Measurements from ENCODE around the gene OLAH. TPM values are rescaled to one million over a fixed set of nuclear protein-coding genes. Genes with fewer than 3 reads are reported as not detected.

The OLAH gene
- polyA plus RNA-seq, 1 donor from 2014 or later = not detected

GRCh38 chr10:15049533-15049932 lies 5.8 kb downstream of the OLAH start:
- Histone ChIP-seq H3K36me3 (ENCODE audit: insufficient read depth, low read length) (no peaks in the 10 kb centered on the region), H3K9me2 (ENCODE audit: insufficient read depth, low read length) (no peaks in the 10 kb centered on the region), H3K9me3 (ENCODE audit: low read length) (no peaks in the 10 kb centered on the region), H3K27me3 (ENCODE audit: insufficient read depth, low read depth, low read length) (no peaks in the 10 kb centered on the region), H2AFZ (ENCODE audit: low read depth, low read length) (no peak overlapping the region), H3F3A (ENCODE audit: insufficient read depth, low read length, poor library complexity, severe bottlenecking) (no peaks in the 10 kb centered on the region), H3K27ac (ENCODE audit: low read length) (no peak overlapping the region), H4K20me1 (ENCODE audit: insufficient read depth) (no peaks in the 10 kb centered on the region), H3K4me3 (ENCODE audit: low read length) (no peak overlapping the region), H3K4me2 (ENCODE audit: low read length) (no peak overlapping the region), H3K9ac (ENCODE audit: low read length) (no peak overlapping the region), H3K79me2 (replicated peaks; ENCODE audit: insufficient read depth, low read length) (no peaks in the 10 kb centered on the region)
- no peak for TF ChIP-seq SMC3 (conservative IDR thresholded peaks at IDR 0.05; ENCODE audit: poor library complexity)
- no peak for TF ChIP-seq EZH2 (IDR thresholded peaks at IDR 0.05; ENCODE audit: borderline replicate concordance, insufficient read depth, low read length, poor library complexity, severe bottlenecking)
- no peak for TF ChIP-seq CTCF (IDR thresholded peaks at IDR 0.05; ENCODE audit: poor library complexity, severe bottlenecking)
- no peak for TF ChIP-seq REST (IDR thresholded peaks at IDR 0.05; ENCODE audit: borderline replicate concordance)
- TF ChIP-seq MXI1 (conservative IDR thresholded peaks at IDR 0.05; ENCODE audit: poor library complexity, severe bottlenecking) = no peak
- TF ChIP-seq POLR2AphosphoS5 (IDR thresholded peaks at IDR 0.05) = no peak
- no peak for TF ChIP-seq EP300 (conservative IDR thresholded peaks at IDR 0.05; ENCODE audit: poor library complexity, severe bottlenecking)
- no peak for TF ChIP-seq RAD21 (conservative IDR thresholded peaks at IDR 0.05)
- no peak for TF ChIP-seq TAF1 (IDR thresholded peaks at IDR 0.05; ENCODE audit: low read depth)

- Histone ChIP-seq H3K9me3 (ENCODE audit: low read length) (no peaks in the 10 kb centered on the region), H2AFZ (ENCODE audit: low read depth, low read length) (no peak overlapping the region), H3F3A (ENCODE audit: insufficient read depth, low read length, poor library complexity, severe bottlenecking) (no peaks in the 10 kb centered on the region), H3K27me3 (ENCODE audit: insufficient read depth, low read depth, low read length) (no peaks in the 10 kb centered on the region), H3K9me2 (ENCODE audit: insufficient read depth, low read length) (no peaks in the 10 kb centered on the region), H3K27ac (ENCODE audit: low read length) (no peak overlapping the region), H3K4me2 (ENCODE audit: low read length) (no peak overlapping the region), H4K20me1 (ENCODE audit: insufficient read depth) (no peaks in the 10 kb centered on the region), H3K9ac (ENCODE audit: low read length) (no peak overlapping the region), H3K36me3 (ENCODE audit: insufficient read depth, low read length) (no peaks in the 10 kb centered on the region), H3K4me3 (ENCODE audit: low read length) (no peak overlapping the region), H3K79me2 (replicated peaks; ENCODE audit: insufficient read depth, low read length) (no peaks in the 10 kb centered on the region)
- TF ChIP-seq MXI1 (conservative IDR thresholded peaks at IDR 0.05; ENCODE audit: poor library complexity, severe bottlenecking) (no peak), CTCF (IDR thresholded peaks at IDR 0.05; ENCODE audit: poor library complexity, severe bottlenecking) (no peak), TAF1 (IDR thresholded peaks at IDR 0.05; ENCODE audit: low read depth) (no peak), SMC3 (conservative IDR thresholded peaks at IDR 0.05; ENCODE audit: poor library complexity) (no peak), REST (IDR thresholded peaks at IDR 0.05; ENCODE audit: borderline replicate concordance) (no peak), EP300 (conservative IDR thresholded peaks at IDR 0.05; ENCODE audit: poor library complexity, severe bottlenecking) (no peak), RAD21 (conservative IDR thresholded peaks at IDR 0.05) (no peak), EZH2 (IDR thresholded peaks at IDR 0.05; ENCODE audit: borderline replicate concordance, insufficient read depth, low read length, poor library complexity, severe bottlenecking) (no peak), POLR2AphosphoS5 (IDR thresholded peaks at IDR 0.05) (no peak)
Observed at GRCh38 chr10:15052121-15052520, 8.4 kb downstream of the OLAH start.
